Suppressor macrophage treated with lipopolysaccharide for 4 hours (primary cell): ENCODE results near the gene SP5.
"Not testable (repeated sequence)": the region's sequence is repeated elsewhere in the genome, so short reads cannot be mapped to it uniquely, and the experiment has no call there.

Experiments used
- DNase-seq: peaks from one replicate; pipeline ENCODE4 v3.0.0-alpha.2; 2020

SP5 gene

GRCh38 chr2:170711774-170712652 is 3.1 kb upstream of the SP5 start:
- no peak for DNase-seq

GRCh38 chr2:170712653-170713542 is 2.2 kb upstream of the SP5 start:
- DNase-seq = no peak

- DNase-seq = no peak
Measured at GRCh38 chr2:170713543-170714380, 1.4 kb upstream of the SP5 start.

- DNase-seq = peak; percentile 25
Measured at GRCh38 chr2:170714381-170715061, 616 bp upstream of the SP5 start.

- DNase-seq = no peak
Measured at GRCh38 chr2:170715932-170716777, 1.0 kb downstream of the SP5 start.

- peak; percentile 69 for DNase-seq
Measured at GRCh38 chr2:170716851-170717598, 1.9 kb downstream of the SP5 start.

GRCh38 chr2:170717599-170717963 is 2.4 kb downstream of the SP5 start:
- no peak for DNase-seq

GRCh38 chr2:170717991-170718589 is 3.0 kb downstream of the SP5 start:
- no peak for DNase-seq

- DNase-seq = no peak
Measured at GRCh38 chr2:170719810-170720209, 4.7 kb downstream of the SP5 start.

- no peak for DNase-seq
Measured at GRCh38 chr2:170721678-170722077, 6.5 kb downstream of the SP5 start.

GRCh38 chr2:170722301-170722700 is 7.2 kb downstream of the SP5 start:
- no peak for DNase-seq

GRCh38 chr2:170723446-170723958 is 8.4 kb downstream of the SP5 start:
- no peak for DNase-seq

GRCh38 chr2:170733798-170734600 is 18.9 kb downstream of the SP5 start:
- no peak for DNase-seq

GRCh38 chr2:170734601-170735000 is 19.5 kb downstream of the SP5 start:
- not testable (repeated sequence) for DNase-seq

GRCh38 chr2:170736628-170737027 is 21.5 kb downstream of the SP5 start:
- DNase-seq = peak; percentile 71

GRCh38 chr2:170737406-170737805 is 22.3 kb downstream of the SP5 start:
- DNase-seq = no peak

- no peak for DNase-seq
Measured at GRCh38 chr2:170737821-170738220, 22.7 kb downstream of the SP5 start.

- no peak for DNase-seq
Measured at GRCh38 chr2:170739048-170739447, 23.9 kb downstream of the SP5 start.

- DNase-seq = no peak
Measured at GRCh38 chr2:170739507-170740046, 24.4 kb downstream of the SP5 start.
